GM04504 (cell line): ENCODE results near the gene RAB34.
A peak's percentile ranks its signal among the peaks of the same experiment; 100 is the strongest.

ENCODE experiments used
- DNase-seq: peaks from one replicate; pipeline ENCODE4 v3.0.0-alpha.2; 2012; ENCODE audit warnings: low read depth

Gene RAB34

GRCh38 chr17:28717578-28718332 is at the start of gene RAB34:
RAB34 (minus strand) TSS chr17:28717868; CDS start chr17:28717266, 602 bp downstream.
- peak; percentile 73 for DNase-seq

GRCh38 chr17:28765038-28765437 is 47.4 kb upstream of the RAB34 start:
- no peak for DNase-seq

- peak; percentile 58 for DNase-seq
These were observed 46.2 kb upstream of the RAB34 start for GRCh38 chr17:28763804-28764266.

- DNase-seq: no peak
These were observed 45.6 kb upstream of the RAB34 start for GRCh38 chr17:28763137-28763799.

GRCh38 chr17:28760601-28761562 is 43.2 kb upstream of the RAB34 start:
- DNase-seq: peak; percentile 48

- no peak for DNase-seq
These were observed 41.7 kb upstream of the RAB34 start for GRCh38 chr17:28759256-28759865.

- DNase-seq: no peak
These were observed 40.9 kb upstream of the RAB34 start for GRCh38 chr17:28758411-28759121.

GRCh38 chr17:28756049-28756804 is 38.6 kb upstream of the RAB34 start:
- DNase-seq: no peak

- no peak for DNase-seq
These were observed 37.8 kb upstream of the RAB34 start for GRCh38 chr17:28755486-28755885.

GRCh38 chr17:28751600-28752366 is 34.1 kb upstream of the RAB34 start:
- no peak for DNase-seq

GRCh38 chr17:28750178-28751047 is 32.7 kb upstream of the RAB34 start:
- peak; percentile 80 for DNase-seq

- no peak for DNase-seq
These were observed 32.0 kb upstream of the RAB34 start for GRCh38 chr17:28749516-28750177.

- no peak for DNase-seq
These were observed 31.3 kb upstream of the RAB34 start for GRCh38 chr17:28748852-28749515.

GRCh38 chr17:28747801-28748750 is 30.4 kb upstream of the RAB34 start:
- no peak for DNase-seq

- DNase-seq: no peak
These were observed 29.5 kb upstream of the RAB34 start for GRCh38 chr17:28747051-28747691.

GRCh38 chr17:28746611-28747050 is 29.0 kb upstream of the RAB34 start:
- no peak for DNase-seq
